OCI-LY7 (cell line): Measurements from ENCODE around the gene ARVCF. TPM values are rescaled to one million over a fixed set of nuclear protein-coding genes. Genes with fewer than 3 reads are reported as not detected.
A peak's percentile ranks its signal among the peaks of the same experiment; 100 is the strongest.

Experiments used
- BruUV-seq: library from RNA; stranded (reverse); fragments of 400-500 nt; replicated peaks from 2 replicates; lab custom pipeline; 2021; lab: Mats Ljungman, UMichigan
- CTCF ChIA-PET: fragments of 300-600 bp; sonication (Branson Sonifier 250); formaldehyde crosslinking; loops from one replicate; lab custom pipeline; 2022; ENCODE audit warnings: antibody characterized with exemption; ENCODE audit not compliant: unreplicated experiment; lab: Charles Lee
- POLR2A ChIA-PET: fragments of 300-600 bp; sonication (Branson Sonifier 250); formaldehyde crosslinking; loops from one replicate; lab custom pipeline; 2022; ENCODE audit warnings: antibody characterized with exemption; lab: Charles Lee
- DNase-seq: peaks from one replicate; pipeline ENCODE4 v3.0.0-alpha.2; 2015; ENCODE audit warnings: low spot score
- H2AFZ ChIP-seq: fragments of 200-600 bp; sonication (generic), shearing (Covaris generic); 2 replicates; pipeline ENCODE4 v1.6.1; 2014; ENCODE audit warnings: mild to moderate bottlenecking, antibody characterized with exemption, low read length, moderate library complexity
- H3K27ac ChIP-seq: fragments of 200-600 bp; sonication (generic); 2 replicates; pipeline ENCODE4 v1.5.1; 2014; ENCODE audit warnings: mixed run types, low read depth, mild to moderate bottlenecking, moderate library complexity, low read length, inconsistent platforms; ENCODE audit not compliant: poor library complexity, severe bottlenecking
- H3K36me3 ChIP-seq: fragments of 200-600 bp; sonication (generic); 2 replicates; pipeline ENCODE4 v1.6.1; 2014; ENCODE audit warnings: mild to moderate bottlenecking, antibody characterized with exemption, low read length, moderate library complexity, mixed read lengths; ENCODE audit not compliant: insufficient read depth
- H3K4me1 ChIP-seq: fragments of 200-600 bp; sonication (generic); 2 replicates; pipeline ENCODE4 v1.5.1; 2014; ENCODE audit warnings: mild to moderate bottlenecking, low read length; ENCODE audit not compliant: insufficient read depth, poor library complexity, severe bottlenecking
- H3K4me2 ChIP-seq: fragments of 200-600 bp; sonication (generic); 2 replicates; pipeline ENCODE4 v1.6.1; 2014; ENCODE audit warnings: mild to moderate bottlenecking, low read length
- H3K4me3 ChIP-seq: fragments of 200-600 bp; sonication (generic); 2 replicates; pipeline ENCODE4 v1.5.1; 2014; ENCODE audit warnings: mild to moderate bottlenecking, low read depth, low read length; ENCODE audit not compliant: poor library complexity, severe bottlenecking
- H3K79me2 ChIP-seq: fragments of 200-600 bp; sonication (generic); 2 replicates; pipeline ENCODE4 v1.6.1; 2016; ENCODE audit warnings: low read depth, mild to moderate bottlenecking, low read length, moderate library complexity, mixed read lengths; ENCODE audit not compliant: insufficient read depth
- H3K9me2 ChIP-seq: fragments of 200-600 bp; sonication (generic); 2 replicates; pipeline ENCODE4 v1.6.1; 2016; ENCODE audit warnings: mild to moderate bottlenecking, low read length, mixed read lengths; ENCODE audit not compliant: insufficient read depth
- H3K9me3 ChIP-seq: fragments of 200-600 bp; sonication (generic); 2 replicates; pipeline ENCODE4 v1.6.1; 2014; ENCODE audit warnings: mild to moderate bottlenecking, mixed run types, low read length, mixed read lengths
- H4K20me1 ChIP-seq: fragments of 200-600 bp; sonication (generic); 2 replicates; pipeline ENCODE4 v1.6.1; 2014; ENCODE audit warnings: mild to moderate bottlenecking, antibody characterized with exemption, low read length, moderate library complexity, mixed read lengths; ENCODE audit not compliant: insufficient read depth
- EZH2phosphoT487 ChIP-seq: fragments of 200-600 bp; sonication (generic); IDR thresholded peaks from 2 replicates; pipeline ENCODE4 v1.6.1; 2018; ENCODE audit warnings: low read depth, borderline replicate concordance, mild to moderate bottlenecking, mixed run types, antibody characterized with exemption, low read length, moderate library complexity, mixed read lengths
- intact Hi-C: fragments of 100-400 bp; cut with micrococcal nuclease; formaldehyde crosslinking; loops from one replicate; pipeline ENCODE4 v1.10.0; 2022; ENCODE audit not compliant: unreplicated experiment
- total RNA-seq, 2 experiments: library from RNA; depleted of rRNA in 1 of 2; stranded (reverse); fragments of >200 nt in 1 of 2; shearing (Covaris generic) in 1 of 2; gene quantifications; 2 replicates each; pipeline ENCODE4 v1.2.3, GENCODE V29; 2014 to 2022
- TF ChIP-seq, protein P1 (sequence below): fragments of 200-600 bp; sonication (generic); conservative IDR thresholded peaks from 2 replicates; pipeline ENCODE4 v1.5.1; 2014; ENCODE audit warnings: mild to moderate bottlenecking, antibody characterized with exemption, low read length, moderate library complexity, mixed read lengths

Gene ARVCF
- total RNA-seq, 2 experiments from 2014 or later = 2.9 to 3.8 TPM

DNA sequence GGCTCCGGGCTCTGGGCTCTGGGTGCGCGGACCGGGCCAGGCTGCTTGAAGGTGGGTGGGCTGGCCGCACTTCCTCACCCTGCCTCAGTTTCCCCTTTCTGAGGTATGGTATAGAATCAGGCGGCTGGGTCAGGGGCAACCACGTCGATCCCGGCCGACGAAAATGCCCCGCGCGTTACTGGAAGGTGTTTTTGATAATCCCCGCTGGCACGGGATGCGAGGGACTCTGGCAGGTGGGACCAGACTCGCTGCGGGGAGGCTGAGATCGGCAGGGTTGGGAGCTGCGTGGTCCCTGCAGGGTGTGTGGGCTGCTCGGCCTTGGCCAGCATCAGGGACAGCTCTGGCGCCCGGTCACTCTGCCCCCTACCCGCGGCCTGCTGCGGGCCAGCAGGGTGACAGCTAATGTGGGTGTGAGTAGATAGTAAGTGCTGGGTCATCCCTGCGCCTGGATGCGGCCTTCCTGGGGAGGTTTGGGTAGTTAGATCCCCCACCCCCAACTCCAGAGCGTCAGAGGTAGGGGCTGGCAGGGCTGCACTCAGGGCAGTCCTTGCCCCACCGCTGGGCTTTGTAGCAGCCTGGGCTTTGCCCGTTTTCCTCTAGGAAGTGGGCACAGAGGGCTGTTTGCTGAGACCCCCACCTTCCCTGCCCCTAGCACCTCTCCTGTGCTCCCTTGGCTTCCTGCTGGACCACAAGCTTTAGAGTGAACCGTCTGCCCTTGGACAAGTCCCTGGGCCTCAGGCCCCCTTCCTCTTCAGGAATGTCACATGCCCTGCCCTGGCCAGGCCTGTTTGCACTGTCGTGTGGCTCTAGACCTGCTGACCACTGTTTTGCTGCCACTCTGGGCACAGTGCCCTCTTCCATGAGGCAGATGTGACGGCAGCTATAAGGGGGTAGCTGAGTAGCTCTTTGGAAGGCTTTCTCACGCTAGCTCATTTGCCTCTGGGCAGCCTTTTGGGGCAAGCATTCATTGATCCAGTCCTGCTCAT is 4.9 kb upstream of the ARVCF start:
- TSS peak; percentile 50 for BruUV-seq
- POLR2A ChIA-PET = interaction anchor here (0.5 to 1.6 kb wide), 3 partner anchors 12 to 61 kb away, joined by 3 to 4 read pairs (median 3); no protein-coding TSS in a partner anchor
- TF ChIP-seq, protein P1, sequence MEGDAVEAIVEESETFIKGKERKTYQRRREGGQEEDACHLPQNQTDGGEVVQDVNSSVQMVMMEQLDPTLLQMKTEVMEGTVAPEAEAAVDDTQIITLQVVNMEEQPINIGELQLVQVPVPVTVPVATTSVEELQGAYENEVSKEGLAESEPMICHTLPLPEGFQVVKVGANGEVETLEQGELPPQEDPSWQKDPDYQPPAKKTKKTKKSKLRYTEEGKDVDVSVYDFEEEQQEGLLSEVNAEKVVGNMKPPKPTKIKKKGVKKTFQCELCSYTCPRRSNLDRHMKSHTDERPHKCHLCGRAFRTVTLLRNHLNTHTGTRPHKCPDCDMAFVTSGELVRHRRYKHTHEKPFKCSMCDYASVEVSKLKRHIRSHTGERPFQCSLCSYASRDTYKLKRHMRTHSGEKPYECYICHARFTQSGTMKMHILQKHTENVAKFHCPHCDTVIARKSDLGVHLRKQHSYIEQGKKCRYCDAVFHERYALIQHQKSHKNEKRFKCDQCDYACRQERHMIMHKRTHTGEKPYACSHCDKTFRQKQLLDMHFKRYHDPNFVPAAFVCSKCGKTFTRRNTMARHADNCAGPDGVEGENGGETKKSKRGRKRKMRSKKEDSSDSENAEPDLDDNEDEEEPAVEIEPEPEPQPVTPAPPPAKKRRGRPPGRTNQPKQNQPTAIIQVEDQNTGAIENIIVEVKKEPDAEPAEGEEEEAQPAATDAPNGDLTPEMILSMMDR = no peak
- no peak for TF ChIP-seq EZH2phosphoT487
- no peaks in the 10 kb centered on the region for H3K79me2 ChIP-seq
- DNase-seq = peak; percentile 14
- H3K9me3 ChIP-seq = no peaks in the 10 kb centered on the region
- H4K20me1 ChIP-seq = no peaks in the 10 kb centered on the region
- H3K27ac ChIP-seq = no peak overlapping the region
- H3K4me3 ChIP-seq = peak overlapping the region; percentile 83
- no peaks in the 10 kb centered on the region for H3K9me2 ChIP-seq
- H2AFZ ChIP-seq = peak overlapping the region; percentile 28; the same call in 1 of the 2 replicates
- no peaks in the 10 kb centered on the region for H3K36me3 ChIP-seq
- intact Hi-C loops = loop anchor here (2.0 kb wide), 1 partner anchor 59 kb away; the partner anchor contains the start of gene DGCR8
- peak overlapping the region; percentile 66 for H3K4me2 ChIP-seq
- CTCF ChIA-PET = no interaction called here
- H3K4me1 ChIP-seq = peaks cover 26% of the 10 kb centered on the region

DNA sequence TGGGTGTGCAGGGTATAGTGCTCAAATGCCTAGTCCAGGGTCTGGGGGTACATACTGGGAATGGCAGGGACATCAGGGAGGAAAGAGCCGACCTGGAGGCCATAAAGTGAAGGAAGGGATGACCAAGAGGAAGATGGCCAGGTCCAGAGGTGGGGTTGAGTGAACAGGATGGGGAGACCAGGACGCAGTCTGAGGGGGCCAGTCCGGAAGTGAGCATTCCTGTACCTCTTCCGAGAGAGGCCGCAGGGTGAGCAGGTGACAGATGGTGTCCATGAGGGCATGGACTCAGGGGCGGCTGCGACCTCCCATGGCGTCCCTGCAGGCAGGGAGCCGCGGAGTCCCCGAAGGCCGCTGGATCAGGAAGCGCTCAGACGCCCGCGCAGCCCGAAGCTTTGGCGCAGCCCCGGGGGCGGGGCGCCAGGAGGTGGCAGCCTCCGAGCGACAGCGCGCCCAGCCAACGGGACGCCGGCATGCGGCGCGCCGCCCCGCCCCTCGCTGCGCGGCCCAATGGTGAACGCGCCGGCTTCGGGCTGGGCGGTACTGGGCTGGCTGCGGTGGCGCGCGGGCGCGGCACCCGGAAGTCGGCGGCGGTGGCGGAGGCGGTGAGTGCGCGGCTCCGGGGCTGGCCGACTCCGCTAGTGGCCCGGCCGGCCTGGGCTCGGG is 4.0 kb upstream of the ARVCF start, which contains the start of gene TANGO2:
TANGO2 (plus strand) TSS at position 578 of the 663 bp plus-strand sequence. CDS start 15,689 bp downstream, outside the sequence.
- no TSS peak for BruUV-seq
- ChIA-PET CTCF (interaction anchor here (0.5 to 0.7 kb wide), 3 partner anchors 39 to 182 kb away, joined by 3 to 10 read pairs (median 6); no protein-coding TSS in a partner anchor), POLR2A (interaction anchor here (0.6 to 1.6 kb wide), 3 partner anchors 13 to 299 kb away, joined by 3 to 5 read pairs (median 4); partner anchors contain the start of gene DGCR6L)
- Histone ChIP-seq H4K20me1 (no peaks in the 10 kb centered on the region), H3K4me2 (peak within 1 kb of the TSS; percentile 96), H3K9me2 (no peaks in the 10 kb centered on the region), H3K79me2 (no peaks in the 10 kb centered on the region), H2AFZ (peak within 1 kb of the TSS; percentile 58; the same call in 1 of the 2 replicates), H3K9me3 (no peaks in the 10 kb centered on the region), H3K36me3 (no peaks in the 10 kb centered on the region), H3K4me3 (peak within 1 kb of the TSS; percentile 83), H3K4me1 (peaks cover 32% of the 10 kb centered on the region), H3K27ac (no peak within 1 kb of the TSS)
- TF ChIP-seq, protein P1 = no peak
- no peak for TF ChIP-seq EZH2phosphoT487
- intact Hi-C loops = loop anchor here (2.0 kb wide), 1 partner anchor 60 kb away; the partner anchor contains the start of gene DGCR8
- DNase-seq = peak; percentile 96
